HG03571 (cell line): ENCODE data around the gene UTS2B.
"Not testable (repeated sequence)": the region's sequence is repeated elsewhere in the genome, so short reads cannot be mapped to it uniquely, and the experiment has no call there.

Experiments used
- ATAC-seq: cut with Tn5 transposase; IDR thresholded peaks from one replicate; pipeline ENCODE4 v1.9.1; 2021; ENCODE audit not compliant: unreplicated experiment

The UTS2B gene

GRCh38 chr3:191283400-191283799 is 46.9 kb downstream of the UTS2B start:
- peak; percentile 60 for ATAC-seq

DNA sequence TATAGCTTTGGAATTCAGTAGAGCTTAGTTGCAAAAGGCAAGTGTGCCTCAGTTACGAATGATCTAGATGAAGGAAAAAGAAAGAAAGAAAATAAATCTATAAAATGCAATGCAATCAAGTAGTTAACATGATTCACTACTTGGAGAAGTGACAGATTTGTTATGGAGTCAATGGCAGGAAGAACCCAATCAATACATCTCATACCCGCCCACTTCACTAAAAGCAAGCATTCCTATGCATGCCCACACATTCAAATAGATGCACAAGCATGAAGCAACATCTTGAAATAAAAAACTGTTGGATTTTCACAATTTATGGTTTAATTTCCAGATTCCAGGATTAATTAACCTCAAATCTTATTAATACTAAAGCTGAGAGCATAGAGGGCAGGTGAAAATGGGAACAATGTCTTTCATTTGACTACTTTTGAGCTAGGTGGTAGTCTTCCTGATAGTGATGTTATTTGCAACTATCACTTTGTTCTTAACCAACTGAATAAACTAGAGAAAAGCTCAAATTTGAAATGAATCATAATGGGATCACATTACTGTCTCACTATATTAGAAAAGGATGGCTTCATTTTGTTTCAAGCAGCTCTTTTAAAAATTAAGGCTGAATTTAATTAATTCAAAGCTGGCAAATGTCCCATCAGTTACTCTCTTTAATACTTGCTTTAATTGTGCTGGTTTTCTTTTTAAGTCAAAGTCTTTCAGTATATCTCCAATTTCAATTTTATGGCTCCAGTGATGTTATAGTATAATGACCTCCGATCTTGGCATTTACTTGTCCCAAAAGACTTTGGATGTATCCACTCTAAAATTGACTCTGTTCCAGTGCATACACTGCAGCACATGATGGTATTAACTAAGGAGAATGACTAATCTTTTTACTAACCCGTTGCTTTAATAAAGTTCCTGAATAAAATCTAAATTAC is 47.8 kb downstream of the UTS2B start:
- ATAC-seq = no peak

DNA sequence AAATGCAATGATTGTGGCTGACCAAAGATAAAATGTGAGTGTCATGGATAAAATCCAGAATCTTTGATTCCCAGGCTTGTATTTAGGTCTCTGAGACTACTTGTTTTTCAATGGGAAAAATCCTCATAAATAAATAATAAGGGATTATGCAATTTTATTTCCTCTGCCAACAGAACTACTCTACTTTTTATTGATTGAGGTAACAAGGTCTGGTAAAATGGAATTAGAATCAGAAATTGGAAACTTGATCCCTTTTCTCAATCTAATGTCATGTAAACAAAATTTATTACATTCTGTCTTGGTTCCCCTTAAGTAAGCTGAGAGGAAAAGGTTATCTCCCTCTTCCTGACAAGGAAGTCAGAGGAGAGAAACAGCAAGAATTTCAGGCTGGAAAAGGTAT is 49.4 kb downstream of the UTS2B start:
- ATAC-seq = no peak

DNA sequence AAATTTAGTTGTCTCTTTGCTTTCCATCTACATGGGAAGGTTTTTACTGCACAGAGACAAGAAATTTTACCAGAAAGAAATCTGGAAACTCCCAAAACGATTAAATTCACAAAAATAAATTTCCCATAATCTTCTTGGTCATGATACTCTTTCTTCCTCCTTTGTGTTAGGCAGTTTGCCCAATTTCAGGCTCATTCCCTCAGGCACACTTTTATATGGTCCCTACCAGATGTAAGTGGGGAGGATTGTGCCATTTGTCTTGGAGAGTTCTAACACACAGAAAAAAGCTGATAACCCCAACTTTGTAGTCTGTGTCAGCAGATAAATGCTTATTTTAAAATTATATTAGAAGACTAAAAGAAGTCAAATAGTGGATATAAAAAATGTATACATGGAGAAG is 50.2 kb downstream of the UTS2B start:
- ATAC-seq = no peak

DNA sequence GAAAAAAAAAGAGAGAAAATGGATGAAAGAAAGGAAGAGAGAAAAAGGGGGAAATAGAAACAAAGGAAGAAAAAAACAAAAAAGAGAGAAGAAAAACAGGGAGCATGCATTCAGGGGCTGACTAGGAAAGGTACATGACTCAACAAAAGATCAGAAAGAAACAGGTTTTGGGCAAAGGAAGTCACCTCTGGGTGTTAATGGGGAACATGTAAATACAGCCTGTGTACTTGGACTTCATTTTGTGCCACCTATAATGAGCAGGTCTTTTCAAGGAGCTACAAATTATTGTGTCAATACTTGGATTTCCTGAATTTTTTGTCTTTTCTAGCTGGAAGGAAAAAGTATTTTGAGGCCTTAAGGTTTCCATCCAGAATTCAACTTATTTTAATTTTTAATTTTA is 54.6 kb downstream of the UTS2B start:
- no peak for ATAC-seq

- not testable (repeated sequence) for ATAC-seq
Observed at GRCh38 chr3:191275244-191275643, 55.1 kb downstream of the UTS2B start.

DNA sequence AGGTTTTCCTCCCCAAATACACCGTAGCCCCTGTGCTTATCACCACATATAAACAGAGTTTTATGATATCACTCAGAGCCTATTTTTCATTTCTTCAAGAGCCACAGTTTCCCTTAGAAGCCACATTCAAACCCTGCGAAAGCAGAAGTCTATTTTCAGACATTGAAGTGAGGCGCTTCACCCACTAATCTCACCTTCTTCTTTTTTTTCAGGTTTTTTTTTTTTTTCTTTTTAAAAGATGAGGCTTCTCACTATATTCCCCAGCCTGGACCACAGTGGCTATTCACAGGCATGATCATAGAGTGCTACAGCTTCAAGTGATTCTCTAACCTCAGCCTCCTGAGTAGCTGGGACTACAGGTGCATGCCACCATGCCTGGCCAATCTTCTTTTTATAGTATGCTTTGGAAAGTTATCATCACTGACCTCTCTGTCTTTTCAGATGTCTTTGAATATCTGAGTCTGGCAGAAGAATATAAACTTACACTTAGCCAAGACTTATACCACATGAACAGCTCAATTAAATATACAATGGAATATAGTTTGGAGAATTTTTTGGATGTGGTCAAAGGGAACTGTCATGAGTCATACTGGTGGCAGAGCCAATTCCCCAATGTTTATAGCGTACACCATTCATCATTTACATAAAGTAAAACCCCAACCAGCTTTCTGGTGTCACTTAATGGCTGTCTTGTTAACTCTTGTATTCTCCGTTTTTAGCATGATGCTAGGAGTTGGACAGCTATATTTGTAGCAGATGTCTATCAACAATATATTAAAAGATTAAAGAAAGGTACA is 60.8 kb downstream of the UTS2B start:
- peak; percentile 69 for ATAC-seq

DNA sequence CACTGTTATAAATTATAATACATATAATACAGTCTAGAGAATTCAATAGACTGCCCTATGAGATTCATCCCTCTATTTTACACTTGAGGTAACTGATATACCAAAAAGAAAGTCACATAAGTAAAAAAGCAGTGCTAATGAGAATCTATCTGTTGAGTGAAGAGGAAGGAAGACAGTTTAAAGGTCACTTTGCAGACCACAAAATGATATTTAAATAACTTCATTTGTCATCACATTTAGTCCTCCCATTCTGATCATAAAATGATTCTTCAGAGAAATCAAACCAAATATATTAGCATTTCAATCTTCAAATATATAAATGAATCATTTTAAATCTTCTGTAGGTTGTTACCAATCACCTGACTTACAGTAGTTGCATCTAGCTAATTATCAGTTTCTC is 61.6 kb downstream of the UTS2B start:
- ATAC-seq = no peak

DNA sequence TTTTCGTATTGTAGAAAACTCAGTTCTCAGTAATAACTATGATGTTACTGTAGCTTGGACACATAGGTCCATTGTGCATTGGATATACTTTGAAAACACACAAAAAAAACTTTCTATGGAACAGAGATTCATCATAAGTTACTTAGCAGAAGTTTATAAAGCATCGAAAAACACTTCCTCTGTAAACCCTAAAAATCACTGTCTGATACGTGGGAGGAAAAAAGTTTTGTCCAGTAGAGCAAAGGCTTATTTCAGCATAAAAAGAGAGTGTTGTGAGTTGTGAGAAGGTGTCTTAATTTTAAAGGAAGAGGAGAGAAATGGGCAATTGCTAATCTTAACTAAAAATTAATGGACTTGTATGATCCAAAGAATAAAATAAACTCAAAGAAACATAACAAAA is 66.5 kb downstream of the UTS2B start:
- ATAC-seq = no peak

- peak; percentile 81 for ATAC-seq
Observed at GRCh38 chr3:191263365-191263764, 67.0 kb downstream of the UTS2B start.

DNA sequence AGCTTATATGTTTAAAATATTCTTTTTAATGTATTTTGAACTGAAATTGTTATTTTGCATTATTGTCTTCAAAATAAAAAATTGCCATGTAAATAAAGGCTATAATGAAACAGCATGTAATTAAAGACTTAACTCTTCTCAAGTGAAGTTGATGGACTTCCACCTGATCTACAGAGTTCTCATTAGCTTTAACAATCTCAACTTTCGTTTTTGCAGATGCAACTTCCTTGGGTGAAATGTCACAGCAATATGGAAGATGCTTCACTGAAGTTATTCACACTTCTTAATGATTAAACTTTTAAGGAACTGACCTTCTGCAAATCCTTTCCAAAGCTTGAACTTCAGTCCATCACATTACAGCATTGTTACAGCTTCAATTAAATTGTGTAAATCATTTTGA is 67.7 kb downstream of the UTS2B start:
- peak; percentile 76 for ATAC-seq

GRCh38 chr3:191261304-191261638 is 69.1 kb downstream of the UTS2B start:
- no peak for ATAC-seq

GRCh38 chr3:191260431-191261303 is 69.7 kb downstream of the UTS2B start:
- ATAC-seq = no peak

- no peak for ATAC-seq
Observed at GRCh38 chr3:191259486-191259885, 70.8 kb downstream of the UTS2B start.

GRCh38 chr3:191257286-191257685 is 73.0 kb downstream of the UTS2B start:
- ATAC-seq = no peak

DNA sequence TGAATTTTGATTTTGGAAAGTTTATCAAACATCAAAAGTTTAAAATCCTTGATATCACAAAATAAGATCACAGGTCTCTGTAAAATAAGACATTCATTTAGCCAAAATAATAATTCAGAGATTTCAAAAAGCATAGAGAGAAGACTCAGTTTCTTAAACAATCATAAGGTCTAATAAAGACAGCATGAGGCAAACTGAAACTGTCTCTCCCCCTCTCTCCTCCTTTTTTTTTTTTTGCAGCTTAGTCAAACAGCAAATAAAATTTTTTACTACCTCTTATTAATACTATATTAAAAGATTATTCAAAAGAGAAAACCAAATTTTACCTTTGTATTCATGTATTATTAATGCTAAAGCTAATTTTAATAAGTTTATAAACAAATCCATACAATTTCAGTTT is 73.9 kb downstream of the UTS2B start:
- ATAC-seq = no peak

DNA sequence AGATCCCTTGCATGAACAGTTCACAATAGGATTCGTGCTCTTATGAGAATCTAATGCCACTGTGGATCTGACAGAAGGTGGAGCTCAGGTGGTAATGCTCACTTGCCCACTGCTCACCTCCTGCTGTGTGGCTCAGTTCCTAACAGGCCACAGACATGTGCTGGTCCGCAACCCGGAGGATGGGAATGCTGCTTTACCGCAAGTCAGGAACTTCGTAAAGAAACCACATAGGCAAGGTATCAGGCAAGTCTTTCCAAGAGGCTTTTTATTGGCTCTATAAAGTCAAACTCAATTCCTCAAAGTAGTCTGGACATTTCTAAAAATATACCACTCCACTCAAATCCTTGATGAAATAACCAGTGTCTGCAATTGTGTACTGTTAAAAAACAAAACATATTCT is 75.2 kb downstream of the UTS2B start:
- ATAC-seq = no peak

DNA sequence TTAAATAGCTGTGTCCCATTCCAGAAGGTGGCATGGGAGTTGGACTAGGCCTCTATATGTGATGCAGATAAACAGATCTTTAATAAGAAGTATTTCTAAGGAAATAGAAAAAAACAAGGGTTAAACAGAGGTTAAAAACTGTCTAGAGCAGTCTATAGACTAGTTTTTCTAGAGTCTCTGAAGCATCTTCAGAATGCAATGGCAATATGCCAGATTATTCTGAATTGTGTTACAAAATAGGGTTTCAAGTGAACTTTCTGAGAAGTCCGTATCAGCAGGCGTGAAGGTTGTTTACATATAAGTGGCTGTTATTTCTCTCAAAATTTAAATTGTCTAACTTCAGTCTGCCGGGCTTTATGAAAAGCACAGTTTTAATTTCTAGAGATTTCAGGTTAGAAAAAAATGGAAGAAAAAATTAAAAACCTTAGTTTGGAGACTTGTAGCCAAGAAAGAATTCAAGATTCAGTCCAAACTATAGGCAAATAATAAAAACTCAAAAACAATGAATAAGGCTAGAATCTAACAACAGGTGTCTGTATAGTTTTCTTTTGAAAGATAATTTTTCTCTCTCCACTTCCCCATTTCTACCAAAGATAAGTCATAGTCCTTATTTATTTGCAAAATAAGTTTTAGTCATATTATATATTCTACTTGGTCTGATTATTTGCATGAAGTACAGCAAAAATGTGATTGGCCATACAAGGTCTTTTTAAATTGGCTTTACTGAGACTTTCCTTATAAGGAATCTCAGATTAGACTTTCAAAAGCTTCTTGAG is 76.0 kb downstream of the UTS2B start:
- ATAC-seq = no peak

GRCh38 chr3:191253089-191253799 is 77.1 kb downstream of the UTS2B start:
- no peak for ATAC-seq

DNA sequence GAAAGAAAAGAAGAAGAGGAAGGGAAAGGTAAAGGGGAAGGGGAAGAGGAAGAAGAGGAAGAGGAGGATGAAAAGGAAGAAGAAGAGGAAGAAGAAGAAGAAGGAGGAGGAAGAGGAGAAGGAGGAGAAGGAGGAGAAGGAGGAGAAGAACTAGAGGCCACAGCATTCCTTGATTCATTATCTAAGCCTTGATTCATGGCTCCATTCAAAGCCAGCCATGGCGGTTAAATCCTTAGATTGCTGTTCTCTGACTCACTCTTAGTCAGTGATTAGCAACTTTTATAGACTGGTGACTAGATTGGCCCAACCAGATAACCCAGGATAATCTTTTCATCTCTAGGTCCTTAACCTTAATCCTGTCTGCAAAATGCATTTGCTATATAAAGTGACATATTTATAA is 83.7 kb downstream of the UTS2B start:
- ATAC-seq = no peak
